Parathyroid adenoma (tissue), 2 donors: ENCODE data around the gene MOB3C.
A peak's percentile ranks its signal among the peaks of the same experiment; 100 is the strongest.

Experiments used
- H2AFZ ChIP-seq: fragments of 300-600 bp; sonication (generic); one replicate; pipeline ENCODE4 v1.7.0; 2017; ENCODE audit warnings: antibody characterized with exemption, mild to moderate bottlenecking
- H3K27ac ChIP-seq: fragments of 300-600 bp; sonication (generic); one replicate; pipeline ENCODE4 v1.7.0; 2017
- H3K27me3 ChIP-seq: fragments of 300-600 bp; sonication (generic); one replicate; pipeline ENCODE4 v1.7.0; 2017; ENCODE audit warnings: low read length; ENCODE audit not compliant: control insufficient read depth, insufficient read depth
- H3K36me3 ChIP-seq: fragments of 300-600 bp; sonication (generic); one replicate; pipeline ENCODE4 v1.7.0; 2017; ENCODE audit warnings: low read length; ENCODE audit not compliant: control insufficient read depth, insufficient read depth
- H3K4me1 ChIP-seq: fragments of 300-600 bp; sonication (generic); one replicate; pipeline ENCODE4 v1.7.0; 2017; ENCODE audit warnings: control low read depth
- H3K4me2 ChIP-seq: fragments of 300-600 bp; sonication (generic); one replicate; pipeline ENCODE4 v1.7.0; 2017; ENCODE audit warnings: low read length
- H3K4me3 ChIP-seq: fragments of 300-600 bp; sonication (generic); one replicate; pipeline ENCODE4 v1.7.0; 2017; ENCODE audit warnings: low read depth, low read length
- H3K79me2 ChIP-seq: fragments of 300-600 bp; sonication (generic); one replicate; pipeline ENCODE4 v1.7.0; 2017; ENCODE audit warnings: control low read depth
- H3K9ac ChIP-seq: fragments of 300-600 bp; sonication (generic); one replicate; pipeline ENCODE4 v1.7.0; 2017; ENCODE audit warnings: mild to moderate bottlenecking
- H3K9me3 ChIP-seq: fragments of 300-600 bp; sonication (generic); one replicate; pipeline ENCODE4 v1.7.0; 2017; ENCODE audit warnings: low read length; ENCODE audit not compliant: control insufficient read depth
- TF ChIP-seq, protein P1 (sequence below): fragments of 300-600 bp; sonication (generic); IDR thresholded peaks from one replicate; pipeline ENCODE4 v1.7.0; 2017; ENCODE audit warnings: antibody characterized with exemption, mild to moderate bottlenecking
- donor health status: primary hyperparathyroidism.

The MOB3C gene

DNA sequence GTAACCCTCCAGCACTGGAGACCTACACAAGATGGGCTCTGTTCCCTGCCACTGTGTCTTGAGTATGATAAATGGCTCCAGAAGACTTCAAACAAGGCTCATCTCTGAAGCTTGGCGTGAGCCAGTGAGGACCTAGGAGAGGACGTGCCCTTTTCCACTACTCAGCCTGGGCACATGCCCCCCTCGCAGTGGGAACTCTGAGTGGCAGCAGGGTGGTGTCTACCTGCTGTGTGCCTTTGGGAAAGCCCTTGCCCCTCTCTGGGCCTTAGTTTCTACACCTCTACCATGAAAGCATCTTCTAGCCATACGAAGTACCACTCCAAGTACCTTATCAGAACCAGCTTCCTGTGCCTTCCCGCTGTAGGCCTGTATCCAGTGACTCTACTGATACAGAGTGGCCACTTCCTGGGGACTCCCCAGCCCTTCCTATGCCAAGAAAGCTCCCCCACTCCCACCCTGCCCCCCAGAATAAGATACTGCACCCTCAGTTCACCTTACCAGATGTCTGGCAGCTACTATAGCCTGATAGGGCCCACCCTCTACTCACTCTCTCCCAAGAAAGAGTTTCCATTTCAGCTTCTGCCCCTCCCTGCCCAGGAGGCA, 3.1 kb upstream of the MOB3C start:
- H3K27me3 ChIP-seq: no peaks in the 10 kb centered on the region

DNA sequence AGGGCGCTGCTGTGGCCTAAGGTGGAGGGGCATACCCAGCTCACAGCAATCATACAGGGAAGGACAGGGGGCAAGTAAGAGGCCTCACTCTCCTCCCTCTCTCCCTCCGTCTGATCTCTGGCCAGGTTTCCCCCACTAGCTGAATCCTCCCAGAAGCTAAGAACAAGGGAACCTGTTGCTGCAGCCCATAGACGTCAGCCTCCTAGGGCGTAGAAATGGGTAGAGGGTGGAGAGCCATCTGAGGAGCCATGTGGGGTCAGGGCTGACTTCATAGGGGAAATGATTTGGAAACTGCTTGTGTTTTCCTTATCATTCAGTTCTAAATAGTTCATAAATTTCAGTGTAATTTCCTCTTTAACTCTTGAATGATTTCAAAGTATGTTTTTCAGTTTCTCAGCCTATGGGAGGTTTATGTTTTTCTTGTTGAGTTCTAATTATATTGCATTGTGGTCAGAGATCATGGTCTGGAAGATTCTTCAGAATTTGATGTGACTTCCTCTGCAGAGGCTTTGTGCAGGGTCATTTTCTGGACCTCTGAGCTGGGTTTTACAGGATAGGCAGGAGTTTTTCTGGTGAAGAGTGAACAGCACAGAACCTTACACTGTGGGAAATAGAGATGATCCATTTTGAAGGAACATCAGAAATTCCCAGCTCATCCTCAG, 2.3 kb upstream of the MOB3C start:
- Histone ChIP-seq H3K9me3 (no peaks in the 10 kb centered on the region), H3K4me2 (no peak overlapping the region), H3K9ac (no peak overlapping the region), H3K79me2 (no peaks in the 10 kb centered on the region), H3K36me3 (no peaks in the 10 kb centered on the region), H3K4me1 (no peaks in the 10 kb centered on the region), H3K27me3 (no peaks in the 10 kb centered on the region), H3K27ac (no peak overlapping the region), H3K4me3 (no peak overlapping the region), H2AFZ (no peak overlapping the region)
- TF ChIP-seq, protein P1, sequence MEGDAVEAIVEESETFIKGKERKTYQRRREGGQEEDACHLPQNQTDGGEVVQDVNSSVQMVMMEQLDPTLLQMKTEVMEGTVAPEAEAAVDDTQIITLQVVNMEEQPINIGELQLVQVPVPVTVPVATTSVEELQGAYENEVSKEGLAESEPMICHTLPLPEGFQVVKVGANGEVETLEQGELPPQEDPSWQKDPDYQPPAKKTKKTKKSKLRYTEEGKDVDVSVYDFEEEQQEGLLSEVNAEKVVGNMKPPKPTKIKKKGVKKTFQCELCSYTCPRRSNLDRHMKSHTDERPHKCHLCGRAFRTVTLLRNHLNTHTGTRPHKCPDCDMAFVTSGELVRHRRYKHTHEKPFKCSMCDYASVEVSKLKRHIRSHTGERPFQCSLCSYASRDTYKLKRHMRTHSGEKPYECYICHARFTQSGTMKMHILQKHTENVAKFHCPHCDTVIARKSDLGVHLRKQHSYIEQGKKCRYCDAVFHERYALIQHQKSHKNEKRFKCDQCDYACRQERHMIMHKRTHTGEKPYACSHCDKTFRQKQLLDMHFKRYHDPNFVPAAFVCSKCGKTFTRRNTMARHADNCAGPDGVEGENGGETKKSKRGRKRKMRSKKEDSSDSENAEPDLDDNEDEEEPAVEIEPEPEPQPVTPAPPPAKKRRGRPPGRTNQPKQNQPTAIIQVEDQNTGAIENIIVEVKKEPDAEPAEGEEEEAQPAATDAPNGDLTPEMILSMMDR: no peak

More for the DNA sequence above, 3.1 kb upstream of the MOB3C start:
- H3K4me2 ChIP-seq: no peak overlapping the region
- H3K4me1 ChIP-seq: no peaks in the 10 kb centered on the region
- H3K27ac ChIP-seq: no peak overlapping the region
- no peaks in the 10 kb centered on the region for H3K79me2 ChIP-seq
- H3K4me3 ChIP-seq: no peak overlapping the region
- TF ChIP-seq, protein P1: no peak
- H2AFZ ChIP-seq: no peak overlapping the region
- H3K36me3 ChIP-seq: no peaks in the 10 kb centered on the region
- no peak overlapping the region for H3K9ac ChIP-seq
- H3K9me3 ChIP-seq: no peaks in the 10 kb centered on the region

DNA sequence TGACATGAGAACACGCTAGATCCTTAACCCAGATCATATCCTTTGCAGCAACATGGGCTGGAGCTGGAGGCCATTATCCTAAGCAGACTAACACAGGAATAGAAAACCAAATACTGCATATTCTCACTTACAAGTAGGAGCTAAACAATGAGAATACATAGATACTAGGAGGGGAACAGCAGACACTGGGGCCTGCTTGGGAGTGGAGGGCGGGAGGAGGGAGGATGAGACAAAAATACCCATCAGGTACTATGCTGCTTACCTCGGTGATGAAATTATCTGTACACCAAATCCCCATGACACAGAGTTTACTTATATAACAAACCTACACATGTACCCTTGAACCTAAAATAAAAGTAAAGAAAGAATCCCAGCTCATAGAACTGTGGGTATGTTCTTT, 1.2 kb upstream of the MOB3C start:
- H3K36me3 ChIP-seq: no peaks in the 10 kb centered on the region
- H3K9me3 ChIP-seq: no peaks in the 10 kb centered on the region
- H3K27ac ChIP-seq: no peak overlapping the region
- no peak overlapping the region for H3K4me2 ChIP-seq
- no peak overlapping the region for H3K9ac ChIP-seq
- peaks cover 4% of the 10 kb centered on the region for H3K4me1 ChIP-seq
- H3K79me2 ChIP-seq: no peaks in the 10 kb centered on the region
- TF ChIP-seq, protein P1: no peak
- no peak overlapping the region for H3K4me3 ChIP-seq
- no peaks in the 10 kb centered on the region for H3K27me3 ChIP-seq
- H2AFZ ChIP-seq: no peak overlapping the region

DNA sequence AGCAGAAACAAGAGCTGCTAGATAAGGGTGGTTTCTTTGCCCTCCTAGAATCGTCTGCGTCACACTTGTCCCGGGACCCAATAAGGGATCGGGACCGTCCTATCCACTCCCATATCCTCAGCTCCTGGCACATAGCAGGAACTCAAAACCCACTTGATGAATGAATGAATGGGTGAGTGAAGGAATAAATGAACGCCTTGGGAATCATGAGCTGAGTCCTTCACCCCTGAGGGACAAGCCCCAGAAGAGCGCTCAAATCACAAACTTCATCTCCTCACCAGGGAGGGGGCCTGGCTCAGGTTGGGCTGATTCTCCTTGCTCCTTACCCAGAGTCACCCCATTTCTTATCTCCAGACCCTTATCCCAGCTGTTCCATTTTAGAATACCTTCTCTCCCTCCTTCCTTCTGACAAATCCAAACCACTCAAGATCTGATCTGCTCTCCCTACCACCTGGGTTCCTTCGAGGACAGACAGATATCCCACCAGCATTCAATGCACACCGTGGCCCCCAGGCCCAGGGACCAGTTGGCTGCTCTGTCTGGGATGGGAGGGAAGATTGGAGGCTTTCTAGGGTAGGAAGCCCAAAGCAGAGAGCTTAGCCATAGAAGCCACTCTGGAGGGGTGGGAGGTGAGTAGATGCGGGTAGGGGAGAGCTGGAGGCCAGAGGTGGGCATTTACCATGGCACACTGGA, 643 bp upstream of the MOB3C start:
- Histone ChIP-seq H3K4me2 (peak overlapping the region; percentile 92), H3K27me3 (no peaks in the 10 kb centered on the region), H3K4me3 (peak overlapping the region; percentile 71), H3K9ac (no peak overlapping the region), H3K9me3 (no peaks in the 10 kb centered on the region), H3K4me1 (peaks cover 4% of the 10 kb centered on the region), H3K79me2 (no peaks in the 10 kb centered on the region), H2AFZ (peak overlapping the region; percentile 80), H3K36me3 (no peaks in the 10 kb centered on the region), H3K27ac (peak overlapping the region; percentile 87)
- TF ChIP-seq, protein P1: no peak
